K562 (cell line): ENCODE data around the gene CDCA7. TPM values are rescaled to one million over a fixed set of nuclear protein-coding genes. Genes with fewer than 3 reads are reported as not detected.

Experiments used
- ATAC-seq: fragments of 200-7000 bp; cut with Tn5 transposase; 3 replicates; pipeline ENCODE4 v1.9.1; 2020; ENCODE audit warnings: moderate library complexity
- BruUV-seq: library from RNA; stranded (reverse); fragments of 400-500 nt; replicated peaks from 2 replicates; lab custom pipeline; 2021; lab: Mats Ljungman, UMichigan
- CTCF ChIA-PET: fragments of 300-600 bp; formaldehyde crosslinking; extraction: SDS; loops from one replicate; lab custom pipeline; 2021; ENCODE audit warnings: low intra/inter-chr PET ratio; lab: Yijun Ruan, JAX
- POLR2A ChIA-PET: fragments of 300-600, 350-650 bp; sonication (Branson Sonifier 250); formaldehyde crosslinking; extraction: SDS; loops from one replicate; lab custom pipeline; 2021; ENCODE audit warnings: antibody characterized with exemption, inconsistent platforms; lab: Yijun Ruan, JAX
- DNase-seq, 4 experiments: peaks; one replicate each; pipeline versions ENCODE4 v3.0.0 to v3.0.0-alpha.2; 2011 to 2018; ENCODE audit warnings: low spot score in 3 of 4, mixed read lengths in 3 of 4; ENCODE audit errors: extremely low read depth in 1 of 4
- FAIRE-seq: peaks from 2 replicates; lab custom pipeline; 2011; peaks lifted over from hg19 to GRCh38; lab: Jason Lieb, UNC
- H2AFZ ChIP-seq: 2 replicates; pipeline ENCODE4 v1.6.0; 2011; ENCODE audit warnings: low read depth, low read length, control low read depth, inconsistent platforms
- H3K27ac ChIP-seq: fragments of 200-600 bp; 3 replicates; pipeline ENCODE4 v1.8.0; 2011; ENCODE audit warnings: low read depth, mild to moderate bottlenecking, control low read depth, inconsistent platforms, low read length, moderate library complexity, mixed read lengths; ENCODE audit errors: extremely low read depth
- H3K27me3 ChIP-seq, 2 experiments: fragments of 300-600 bp in 1 of 2; 2 replicates in 1 of 2; 3 replicates in 1 of 2; pipeline versions ENCODE4 v1.6.0 to v1.8.0; 2011; ENCODE audit warnings: inconsistent platforms in 2 of 2, low read length in 2 of 2, mild to moderate bottlenecking in 1 of 2, mixed read lengths in 1 of 2, moderate library complexity in 1 of 2; ENCODE audit not compliant: control insufficient read depth in 2 of 2, insufficient read depth in 2 of 2
- H3K36me3 ChIP-seq: fragments of 300-600 bp; 3 replicates; pipeline ENCODE4 v1.8.0; 2011; ENCODE audit warnings: mild to moderate bottlenecking, low read length, inconsistent platforms; ENCODE audit not compliant: control insufficient read depth, insufficient read depth
- H3K4me1 ChIP-seq, 2 experiments: fragments of 200-600 bp in 1 of 2; replicated peaks in 1 of 2; 2 replicates in 1 of 2; 3 replicates in 1 of 2; pipeline versions ENCODE4 v1.5.1 to v1.8.0; 2011; ENCODE audit warnings: inconsistent platforms in 2 of 2, low read length in 2 of 2, mild to moderate bottlenecking in 1 of 2, mixed read lengths in 1 of 2, moderate library complexity in 1 of 2; ENCODE audit not compliant: control insufficient read depth in 2 of 2, insufficient read depth in 2 of 2
- H3K4me2 ChIP-seq: 2 replicates; pipeline ENCODE4 v1.6.1; 2011; ENCODE audit warnings: low read length, control low read depth, inconsistent platforms, mixed read lengths; ENCODE audit not compliant: insufficient read depth
- H3K4me3 ChIP-seq: fragments of 200-600 bp; sonication (generic), shearing (Covaris generic); 2 replicates; pipeline ENCODE4 v1.5.1; 2016; ENCODE audit warnings: control low read depth, inconsistent platforms
- H3K79me2 ChIP-seq: fragments of 200-600 bp; 3 replicates; pipeline ENCODE4 v1.8.0; 2011; ENCODE audit warnings: low read length, inconsistent platforms; ENCODE audit not compliant: control insufficient read depth, insufficient read depth
- H3K9ac ChIP-seq, 2 experiments: 2 replicates each; pipeline versions ENCODE4 v1.6.0 to v1.6.1; 2011; ENCODE audit warnings: low read depth in 2 of 2, low read length in 2 of 2, control low read depth in 1 of 2, inconsistent platforms in 1 of 2, mild to moderate bottlenecking in 1 of 2, mixed read lengths in 1 of 2; ENCODE audit not compliant: insufficient read depth in 1 of 2
- H3K9me1 ChIP-seq: one replicate; pipeline ENCODE4 v1.6.0; 2011; ENCODE audit warnings: inconsistent platforms, mild to moderate bottlenecking, low read length, moderate library complexity; ENCODE audit not compliant: control insufficient read depth, insufficient read depth
- H3K9me3 ChIP-seq: replicated peaks from 2 replicates; pipeline ENCODE4 v1.5.1; 2011; ENCODE audit warnings: low read depth, low read length, inconsistent platforms; ENCODE audit not compliant: control insufficient read depth, insufficient read depth
- H4K20me1 ChIP-seq: replicated peaks from 2 replicates; pipeline ENCODE4 v1.6.1; 2011; ENCODE audit warnings: low read length, inconsistent platforms, mixed read lengths; ENCODE audit not compliant: control insufficient read depth, insufficient read depth
- CBFA2T2 ChIP-seq: fragments of 450-650 bp; conservative IDR thresholded peaks from 2 replicates; pipeline ENCODE4 v1.6.1; 2017; ENCODE audit warnings: mild to moderate bottlenecking
- CEBPB ChIP-seq: fragments of 450-650 bp; IDR thresholded peaks from 2 replicates; pipeline ENCODE4 v1.6.1; 2016; ENCODE audit warnings: missing genetic modification characterization, missing compliant biosample characterization
- DDX20 ChIP-seq: fragments of 450-650 bp; IDR thresholded peaks from 2 replicates; pipeline ENCODE4 v1.6.1; 2016; ENCODE audit warnings: missing genetic modification characterization, low read depth, mild to moderate bottlenecking, missing compliant biosample characterization, moderate library complexity
- DEAF1 ChIP-seq: fragments of 450-650 bp; formaldehyde crosslinking; IDR thresholded peaks from 2 replicates; pipeline ENCODE4 v1.4.0; 2020; ENCODE audit warnings: mild to moderate bottlenecking, moderate library complexity
- E4F1 ChIP-seq: fragments of 250-450 bp; sonication (Bioruptor Pico); IDR thresholded peaks from 2 replicates; pipeline ENCODE4 v1.5.0; 2021; ENCODE audit warnings: mild to moderate bottlenecking, borderline replicate concordance
- JUNB ChIP-seq: fragments of 450-650 bp; formaldehyde crosslinking; conservative IDR thresholded peaks from 2 replicates; pipeline ENCODE4 v1.4.0; 2020; ENCODE audit warnings: mild to moderate bottlenecking
- MCM7 ChIP-seq, 2 experiments: fragments of 450-650 bp; IDR thresholded peaks; 2 replicates each; pipeline ENCODE4 v1.6.1; 2016 to 2018
- MTA3 ChIP-seq: fragments of 450-650 bp; formaldehyde crosslinking; IDR thresholded peaks from 2 replicates; pipeline ENCODE4 v1.6.1; 2017; ENCODE audit warnings: mild to moderate bottlenecking, borderline replicate concordance
- NFIX ChIP-seq: fragments of 250-450 bp; sonication (Bioruptor Pico); IDR thresholded peaks from 2 replicates; pipeline ENCODE4 v1.4.0; 2020; ENCODE audit warnings: low read depth, mild to moderate bottlenecking, moderate library complexity
- RNF2 ChIP-seq: sonication (generic); IDR thresholded peaks from 2 replicates; pipeline ENCODE4 v1.6.1; 2016
- TCF7 ChIP-seq: sonication (generic); IDR thresholded peaks from 2 replicates; pipeline ENCODE4 v1.6.1; 2016; ENCODE audit warnings: antibody characterized with exemption, borderline replicate concordance
- ZBTB17 ChIP-seq: fragments of 450-650 bp; formaldehyde crosslinking; IDR thresholded peaks from 2 replicates; pipeline ENCODE4 v1.4.0; 2020; ENCODE audit warnings: mild to moderate bottlenecking
- ZEB2 ChIP-seq: fragments of 450-650 bp; IDR thresholded peaks from 2 replicates; pipeline ENCODE4 v1.6.1; 2016
- ZNF224 ChIP-seq: sonication (generic); formaldehyde crosslinking; IDR thresholded peaks from 2 replicates; pipeline ENCODE4 v1.8.0; 2022; ENCODE audit warnings: mild to moderate bottlenecking, missing genetic modification reagents
- ZNF609 ChIP-seq: sonication (generic); formaldehyde crosslinking; IDR thresholded peaks from 2 replicates; pipeline ENCODE4 v1.8.1; 2023; ENCODE audit warnings: missing genetic modification reagents, mild to moderate bottlenecking, borderline replicate concordance
- WGBS: fragments of 100-300 bp; shearing (Covaris generic); methylation state at CpG from one replicate; pipeline ENCODE4 v1.1.6; 2016; ENCODE audit warnings: low coverage, mixed read lengths; ENCODE audit not compliant: insufficient coverage; ENCODE audit errors: missing lambda C conversion rate; 5-methylcytosine and 5-hydroxymethylcytosine counted together
- in situ Hi-C: fragments of 300-500 bp; cut with MboI; formaldehyde crosslinking; loops from 4 replicates; pipeline ENCODE4 v1.15.0; 2018; ENCODE audit warnings: inconsistent platforms, mixed read lengths
- intact Hi-C: fragments of 100-400 bp; cut with micrococcal nuclease; formaldehyde crosslinking; loops from 2 replicates; pipeline ENCODE4 v1.14.2; 2022
- polyA plus RNA-seq, 8 experiments: library from polyadenylated mRNA; depleted of rRNA in 4 of 8; stranded (reverse) in 5 of 8; unstranded in 3 of 8; fragments of >200 nt; fragmentation: Nextera tagmentation in 2 of 8; fragmentation: Illumina TruSeq in 1 of 8; extraction: Ambion mirVana in 2 of 8; extraction: Trizol in 1 of 8; gene quantifications; 2 replicates each; pipeline versions ENCODE4 v1.2.1 to v1.2.3, GENCODE V29; 2011 to 2014; ENCODE audit warnings: inconsistent platforms in 1 of 8, missing spikeins in 1 of 8
- total RNA-seq, 7 experiments: library from RNA; depleted of rRNA in 6 of 7; stranded (reverse); fragments of >200 nt in 6 of 7; fragmentation: Illumina TruSeq in 2 of 7; extraction: Trizol in 2 of 7; gene quantifications; 2 replicates each; pipeline versions ENCODE4 v1.2.1 to v1.2.3, GENCODE V29; 2011 to 2021; ENCODE audit warnings: low replicate concordance in 1 of 7

The CDCA7 gene
- total and polyA plus RNA-seq, 9 of the 15 experiments (the other 6 are each of a cell fraction or from before 2014, with no cell fraction given): 28.5 to 122 (median 51.0) TPM

- H3K9me3 ChIP-seq: no peaks in the 10 kb centered on the region
- H3K79me2 ChIP-seq: no peaks in the 10 kb centered on the region
- in situ Hi-C loops (no loop called here), intact Hi-C loops (no loop called here)
- H3K9ac ChIP-seq: no peak overlapping the region
- H2AFZ ChIP-seq: no peak overlapping the region
- POLR2A ChIA-PET: interaction anchor here (0.8 kb wide), 1 partner anchor 21 kb away, joined by 3 read pairs; no protein-coding TSS in a partner anchor
- no peaks in the 10 kb centered on the region for H3K36me3 ChIP-seq
- H3K4me2 ChIP-seq: no peak overlapping the region
- DNase-seq (no peak), FAIRE-seq (no peak), ATAC-seq (no peak)
- no peaks in the 10 kb centered on the region; a peak in 1 of 5 replicates for H3K4me1 ChIP-seq
- 40% methylated on average over 18 of the region's 18 CpGs for WGBS
- CTCF ChIA-PET: interaction anchor here (0.7 kb wide), 1 partner anchor 964 kb away, joined by 6 read pairs; no protein-coding TSS in a partner anchor
- no peaks in the 10 kb centered on the region for H4K20me1 ChIP-seq
- no peak overlapping the region for H3K27ac ChIP-seq
- no peaks in the 10 kb centered on the region for H3K9me1 ChIP-seq
- no TSS peak for BruUV-seq
- no peak overlapping the region for H3K4me3 ChIP-seq
- peaks cover 9 to 21% of the 10 kb centered on the region in 2 experiments for H3K27me3 ChIP-seq
- no peak for TF ChIP-seq NFIX (CRISPR knock-in tag)
- TF ChIP-seq JUNB (CRISPR knock-in tag): no peak
- no peak for TF ChIP-seq DEAF1 (CRISPR knock-in tag)
- TF ChIP-seq MCM7 (IDR thresholded peaks at IDR 0.05): no peak
- TF ChIP-seq TCF7: no peak
- TF ChIP-seq E4F1 (CRISPR knock-in tag): no peak
- no peak for TF ChIP-seq CBFA2T2
- TF ChIP-seq ZNF609: no peak
- no peak for TF ChIP-seq RNF2
- no peak for TF ChIP-seq MTA3
- TF ChIP-seq CEBPB (tag): no peak
- TF ChIP-seq ZEB2: no peak
- TF ChIP-seq DDX20 (tag): no peak
- no peak for TF ChIP-seq ZNF224 (CRISPR knock-in tag)
- no peak for TF ChIP-seq ZBTB17 (CRISPR knock-in tag)
Measured at GRCh38 chr2:173386021-173386737, 31.5 kb downstream of the CDCA7 start.
